Renal cortical epithelial cell (primary cell): ENCODE results near the gene NSG2. TPM values are rescaled to one million over a fixed set of nuclear protein-coding genes. Genes with fewer than 3 reads are reported as not detected.

Source experiments
- DNase-seq: peaks from one replicate; pipeline ENCODE4 v3.0.0-alpha.2; 2011; ENCODE audit warnings: low read depth
- total RNA-seq: library from RNA; depleted of rRNA; stranded (reverse); fragments of >200 nt; gene quantifications from 2 replicates; pipeline ENCODE4 v1.2.3, GENCODE V29; 2014

NSG2 gene
- total RNA-seq, 1 donor from 2014 or later = 0.15 TPM

DNA sequence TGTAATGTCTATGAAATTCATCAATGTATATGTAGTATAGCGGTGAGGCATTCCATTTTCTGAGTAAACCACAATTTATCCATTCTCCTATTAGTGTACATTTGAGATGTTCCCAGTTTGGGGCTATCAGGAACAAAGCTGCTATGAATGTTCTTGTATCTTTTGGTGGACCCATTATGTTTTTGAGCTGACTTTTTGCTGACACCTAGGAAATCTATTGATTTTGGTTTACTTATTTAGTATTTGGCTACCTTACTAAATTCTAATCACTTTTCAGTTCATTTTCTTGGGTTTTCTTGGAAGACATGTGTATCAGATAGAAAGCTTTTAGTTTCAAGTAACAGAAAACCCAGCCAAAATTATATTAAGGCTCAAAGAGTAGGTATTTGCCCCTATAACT is 13.7 kb downstream of the NSG2 start:
- DNase-seq = no peak

DNA sequence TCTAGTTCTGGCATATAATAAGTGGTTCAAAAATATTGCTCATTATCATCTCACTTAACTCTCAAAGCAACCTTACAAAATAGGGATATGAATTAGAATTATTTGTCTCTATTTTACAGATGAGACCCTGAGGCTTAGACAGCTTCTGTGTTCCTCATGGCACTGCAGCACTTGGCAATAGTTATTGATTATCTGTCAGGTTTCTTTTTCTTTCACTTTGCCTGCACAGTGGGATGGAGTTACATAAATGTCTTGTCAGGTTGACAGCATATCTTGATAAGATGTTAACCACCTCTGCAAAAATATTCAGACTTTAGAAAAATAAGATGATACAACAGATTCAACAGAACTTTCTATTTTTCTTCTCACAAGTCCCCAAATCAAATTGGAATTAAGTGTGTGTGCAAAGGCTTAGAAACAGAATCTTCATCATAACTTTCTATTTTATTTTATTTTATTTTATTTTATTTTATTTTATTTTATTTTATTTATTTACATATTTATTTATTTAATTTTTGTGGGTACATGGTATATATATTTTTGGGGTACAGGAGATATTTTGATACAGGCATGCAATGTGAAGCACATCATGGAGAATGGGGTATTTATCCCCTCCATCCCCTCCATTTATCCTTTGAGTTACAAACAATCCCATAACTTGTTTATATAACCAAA is 17.7 kb downstream of the NSG2 start:
- DNase-seq = no peak

DNA sequence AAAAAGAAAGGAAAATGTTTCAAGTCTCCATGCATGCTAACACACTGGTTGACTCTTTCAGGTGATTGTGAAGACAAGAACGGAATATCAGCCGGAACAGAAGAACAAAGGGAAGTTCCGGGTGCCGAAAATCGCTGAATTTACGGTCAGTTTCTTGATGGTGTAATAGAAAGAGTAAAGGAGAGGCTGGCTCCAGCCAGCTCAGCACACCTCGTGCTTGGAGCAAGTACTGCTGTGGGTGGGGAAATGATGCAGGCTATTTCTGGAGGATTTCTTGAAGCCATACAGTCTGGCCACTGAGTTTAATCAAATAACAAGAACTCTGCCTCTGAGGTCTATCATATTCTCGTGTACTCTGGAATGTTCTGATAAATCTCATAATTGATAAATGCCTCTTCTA is 18.7 kb downstream of the NSG2 start:
- DNase-seq = no peak

DNA sequence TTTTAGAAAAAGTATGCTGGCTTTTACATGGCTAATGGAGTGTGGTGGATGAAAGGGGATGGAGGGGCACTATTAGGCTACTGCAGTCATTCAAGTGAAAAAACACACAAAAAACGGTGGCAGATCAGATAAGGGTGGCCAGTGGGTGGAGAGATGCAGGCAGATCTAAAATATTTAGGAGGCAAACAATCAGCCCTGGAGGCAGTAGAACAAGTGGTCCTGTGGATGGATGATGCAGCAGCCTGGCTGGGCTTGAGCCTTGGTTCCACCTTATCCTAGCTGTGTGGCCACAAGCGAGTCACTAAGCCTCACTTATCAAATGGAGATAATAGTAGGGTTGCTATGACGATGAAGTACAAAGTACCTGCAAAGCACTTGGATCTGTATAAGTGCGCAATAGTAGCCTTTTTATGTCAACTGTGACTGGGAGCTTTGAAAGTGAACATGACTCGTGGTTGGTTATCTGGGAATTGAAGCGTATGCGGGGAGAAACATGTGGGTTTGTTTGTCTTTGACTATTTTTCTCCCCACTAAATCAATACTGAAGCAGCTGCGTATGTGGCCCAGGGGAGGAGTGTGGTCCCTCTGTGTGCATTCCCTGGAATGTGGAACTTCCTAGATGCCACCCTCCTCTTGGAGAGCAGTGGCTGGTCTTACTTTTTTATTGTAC is 20.2 kb downstream of the NSG2 start:
- DNase-seq = no peak

DNA sequence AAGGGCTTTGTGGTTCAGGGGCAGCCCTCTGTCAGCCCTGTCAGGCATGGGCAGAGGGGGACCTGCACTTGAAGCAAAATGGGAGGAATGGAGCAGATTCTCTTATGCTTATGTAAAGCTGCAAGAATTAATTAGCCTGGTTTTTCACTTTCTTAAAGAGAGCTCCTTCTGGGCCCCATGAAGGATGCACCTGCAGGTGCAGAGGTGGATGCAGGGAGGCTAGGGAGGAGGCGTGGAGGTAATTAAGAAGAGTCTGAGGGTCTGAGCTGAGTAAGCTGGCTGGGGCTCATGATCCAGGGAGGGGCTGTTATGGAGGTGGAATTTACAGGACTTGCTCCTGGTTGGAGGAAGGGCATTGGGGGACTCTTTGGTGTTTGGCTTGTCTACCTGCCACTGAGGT is 22.0 kb downstream of the NSG2 start:
- no peak for DNase-seq

DNA sequence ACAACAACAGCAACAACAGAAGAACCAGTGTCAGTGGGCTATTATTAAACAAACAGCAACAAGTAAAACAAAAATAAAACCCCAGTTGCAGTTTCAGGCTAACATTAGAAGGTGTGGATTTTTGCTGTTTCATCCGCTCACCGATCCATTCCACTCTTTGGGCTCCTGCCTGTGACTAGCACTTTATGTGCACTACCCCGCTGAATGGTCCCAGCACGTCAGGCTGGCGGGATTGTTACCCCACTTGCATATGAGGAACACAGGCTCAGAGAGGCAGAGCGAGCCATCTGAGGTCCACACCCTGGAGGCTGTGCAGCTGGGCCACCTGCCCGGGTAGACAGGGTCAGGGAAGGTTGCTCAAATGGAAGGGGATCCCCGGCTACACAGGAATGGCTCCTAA is 26.0 kb downstream of the NSG2 start:
- DNase-seq = no peak

DNA sequence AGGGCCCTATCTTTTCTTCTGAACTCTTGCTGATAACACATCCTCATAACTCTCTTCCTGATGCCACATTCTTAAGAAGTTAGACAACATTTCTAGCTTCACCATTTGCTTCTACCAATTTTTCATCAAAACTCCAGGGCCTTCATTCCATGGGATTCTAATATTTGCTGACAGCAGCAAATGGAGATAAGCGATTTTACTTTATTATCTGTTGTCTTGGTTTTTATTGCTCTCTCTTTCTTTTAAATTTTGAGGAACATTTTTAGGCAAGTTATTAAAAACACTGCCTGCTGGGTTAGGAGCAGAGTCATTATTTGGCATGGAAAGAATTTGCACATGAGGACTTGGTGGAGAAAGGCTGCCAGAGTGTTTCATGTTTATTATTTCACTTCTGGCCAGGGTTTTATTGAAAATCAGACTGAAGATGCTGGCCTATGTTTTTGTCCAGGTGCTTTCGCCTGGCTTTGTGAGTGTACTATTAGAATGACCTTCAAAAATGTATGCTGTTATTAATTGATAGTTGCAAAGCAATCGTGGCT is 27.7 kb downstream of the NSG2 start:
- no peak for DNase-seq

DNA sequence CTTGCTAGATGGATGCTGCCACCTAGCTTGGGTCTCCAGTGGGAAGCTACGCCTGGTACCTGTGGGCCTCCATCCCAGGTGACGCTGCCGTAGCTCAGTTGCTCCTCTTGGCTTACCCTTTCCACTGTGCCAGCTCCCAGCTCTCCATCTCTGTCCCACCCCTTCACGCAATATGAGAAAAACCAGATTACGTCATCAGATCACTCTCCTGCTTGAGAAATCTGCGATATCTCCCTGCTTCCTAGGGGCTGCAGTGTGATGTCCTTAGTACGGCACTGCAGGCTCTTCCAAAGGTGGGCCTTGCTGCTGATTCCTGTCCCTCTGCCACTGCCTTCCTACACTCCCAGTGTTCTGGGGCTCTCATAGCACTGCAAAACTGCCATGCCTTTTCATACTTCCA is 28.9 kb downstream of the NSG2 start:
- no peak for DNase-seq

DNA sequence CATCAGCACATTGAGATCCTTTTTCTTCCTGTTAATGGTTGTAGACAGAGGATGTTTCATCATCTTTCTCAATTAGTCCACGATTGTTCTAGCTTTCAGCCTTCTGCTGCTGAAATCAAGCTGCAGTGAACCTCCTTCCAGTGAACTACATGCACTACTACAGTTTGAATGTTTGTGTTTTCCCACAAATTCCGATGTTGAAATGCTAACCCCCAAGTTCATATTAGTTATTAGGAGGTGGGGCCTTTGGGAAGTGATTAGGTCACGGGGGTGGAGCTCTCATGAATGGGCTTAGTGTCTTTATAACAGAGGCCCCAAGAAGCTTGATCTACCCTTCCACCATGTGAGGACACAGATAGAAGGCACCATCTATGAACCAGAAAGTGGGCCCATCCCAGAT is 32.9 kb downstream of the NSG2 start:
- no peak for DNase-seq

DNA sequence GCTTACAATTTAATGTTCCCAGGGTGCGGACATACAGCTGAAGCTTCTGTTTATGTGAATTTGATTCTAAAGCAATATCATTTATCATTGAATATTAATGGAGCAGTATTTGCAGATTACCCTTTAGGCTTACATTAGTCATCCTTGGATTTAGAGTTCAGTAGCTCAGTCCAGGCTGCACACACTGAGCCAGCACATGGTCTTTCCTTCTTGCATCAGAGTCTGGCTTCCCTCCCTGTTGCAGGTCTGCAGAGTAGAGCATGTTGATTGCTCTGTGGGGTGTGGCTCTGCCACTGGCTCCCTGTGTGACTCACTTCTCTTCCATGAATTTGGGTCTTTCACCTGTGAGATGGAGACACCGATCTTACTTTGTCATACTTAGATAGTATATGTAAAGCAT is 36.8 kb downstream of the NSG2 start:
- DNase-seq = no peak

DNA sequence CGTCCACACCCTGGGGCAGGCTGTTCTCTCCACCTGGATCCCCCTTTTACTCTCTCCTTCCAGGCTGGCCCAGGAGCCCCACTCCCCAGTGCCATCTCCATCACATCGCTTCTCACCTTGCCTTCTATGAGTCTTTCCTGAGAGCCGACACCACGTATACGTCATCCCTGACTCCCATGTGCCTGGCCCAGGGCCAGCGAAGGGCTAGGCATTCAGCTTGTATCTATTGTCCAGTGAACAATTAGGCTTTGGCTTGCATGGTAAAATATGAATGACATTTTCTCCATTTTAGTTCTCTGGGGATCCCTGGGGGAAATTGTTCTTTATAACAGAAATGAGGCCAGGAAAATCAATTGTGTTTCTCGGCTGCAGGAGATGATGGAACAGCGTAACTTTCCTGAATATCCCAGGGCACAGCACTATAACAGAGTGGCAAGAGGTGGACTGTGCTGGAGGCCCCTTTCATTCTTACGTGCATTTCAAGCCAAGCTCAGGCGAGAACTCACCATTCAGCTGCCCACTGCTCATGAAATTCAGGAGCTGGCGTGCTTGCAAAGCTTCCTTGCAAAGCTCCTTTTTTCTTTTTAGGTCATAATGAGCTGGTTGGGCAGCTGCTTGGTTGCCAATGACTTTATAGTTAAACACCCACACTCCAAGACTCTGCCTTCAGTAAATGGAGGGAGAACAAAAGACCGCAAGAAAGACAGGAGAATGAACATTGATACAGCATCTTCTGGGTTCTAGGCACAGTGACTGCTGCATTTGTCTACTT is 37.7 kb downstream of the NSG2 start:
- DNase-seq = no peak

DNA sequence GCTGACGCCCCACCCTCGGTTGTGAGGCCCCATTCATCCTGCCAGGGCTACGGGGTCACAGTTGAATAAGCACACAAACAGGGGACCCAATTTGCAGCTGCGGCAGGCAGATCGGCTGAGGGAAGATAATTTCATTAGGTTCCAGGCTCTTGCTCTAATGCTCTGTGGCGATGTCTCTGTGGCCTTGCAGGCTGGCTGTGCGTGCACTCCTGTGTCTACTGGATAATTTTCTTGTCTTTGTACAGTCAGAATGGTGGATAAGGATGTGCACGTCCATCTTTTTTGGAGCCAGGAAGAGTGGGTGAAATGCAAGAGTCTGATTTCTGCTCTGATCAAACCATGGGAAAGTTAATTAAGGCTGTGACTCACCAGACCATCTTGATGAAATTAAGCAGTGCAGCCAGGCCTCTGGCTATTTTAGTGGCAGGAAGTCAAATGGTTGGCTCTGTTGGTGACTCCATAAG is 39.2 kb downstream of the NSG2 start:
- no peak for DNase-seq

DNA sequence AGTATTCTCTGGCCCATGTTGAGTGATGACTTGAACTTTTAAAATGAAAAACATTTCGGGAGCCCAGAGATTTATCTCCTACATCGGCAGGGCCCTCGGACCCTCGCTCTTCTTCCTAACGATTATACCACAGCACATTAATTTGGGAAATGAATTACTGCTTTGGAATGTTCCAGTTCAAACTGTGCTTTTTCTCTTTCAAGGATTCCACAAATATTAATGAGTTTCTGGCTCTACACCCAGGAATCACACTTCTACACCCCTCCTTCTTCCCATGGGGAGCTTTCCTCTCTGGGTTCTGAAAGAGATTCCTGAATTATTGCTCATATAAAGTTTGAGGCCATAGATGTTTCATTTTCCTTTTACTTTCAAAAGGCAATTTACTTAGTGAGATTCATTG is 41.2 kb downstream of the NSG2 start:
- DNase-seq = no peak

DNA sequence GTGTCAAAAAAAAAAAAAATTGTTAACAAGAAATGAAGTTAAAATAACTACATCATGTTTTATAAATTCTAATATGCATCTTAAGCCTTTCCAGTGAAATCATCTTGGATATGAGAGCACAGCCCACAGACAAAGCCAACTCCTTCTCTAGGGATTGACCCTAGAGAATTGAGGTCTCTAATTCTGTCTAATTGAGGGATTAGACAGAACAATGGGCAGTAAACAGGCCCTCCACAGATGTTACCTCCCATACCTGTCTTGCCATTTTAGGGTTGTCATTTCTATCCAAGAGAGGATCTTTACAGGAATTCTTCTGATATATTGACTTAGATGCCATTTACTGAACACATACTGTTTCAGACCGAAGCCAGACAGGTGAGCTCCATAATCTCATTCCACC is 42.3 kb downstream of the NSG2 start:
- DNase-seq = no peak

DNA sequence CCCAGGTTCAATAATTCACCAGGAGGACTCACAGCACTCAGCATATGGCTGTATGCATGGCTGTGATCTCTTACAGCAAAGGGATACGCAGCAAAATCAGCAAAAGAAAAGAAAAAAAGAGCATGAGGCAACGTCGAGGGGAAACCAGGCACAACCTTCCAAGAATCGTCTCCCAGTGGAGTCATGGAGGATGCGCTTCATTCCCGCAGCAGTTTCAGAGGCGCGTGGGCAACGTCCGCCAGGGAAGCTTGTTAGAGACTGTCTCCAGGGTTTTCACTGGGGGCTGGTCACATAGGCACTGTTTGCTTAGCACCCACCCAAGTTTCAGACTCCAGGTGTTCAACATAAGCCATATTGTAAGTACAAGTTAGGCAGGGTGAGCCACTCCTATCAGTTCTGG is 44.6 kb downstream of the NSG2 start:
- no peak for DNase-seq

DNA sequence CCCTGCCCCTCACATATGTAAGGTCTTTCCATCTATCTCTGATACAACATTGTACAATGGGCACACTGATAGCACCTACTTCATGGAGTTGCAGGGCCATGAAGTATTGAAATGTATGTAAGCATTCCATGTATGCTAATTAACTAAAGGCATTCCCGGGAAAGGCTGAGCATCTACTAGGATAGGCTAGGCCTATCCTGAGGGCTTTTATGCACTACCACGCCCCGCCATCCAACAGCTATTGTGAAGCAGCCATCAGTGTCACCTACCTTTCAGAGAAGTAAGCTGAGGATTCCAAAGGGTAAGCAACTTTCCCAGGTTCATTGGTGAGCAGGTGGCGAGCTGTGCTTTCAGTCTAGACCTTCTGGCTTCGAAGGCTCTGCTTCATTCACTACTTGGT is 47.6 kb downstream of the NSG2 start:
- no peak for DNase-seq

DNA sequence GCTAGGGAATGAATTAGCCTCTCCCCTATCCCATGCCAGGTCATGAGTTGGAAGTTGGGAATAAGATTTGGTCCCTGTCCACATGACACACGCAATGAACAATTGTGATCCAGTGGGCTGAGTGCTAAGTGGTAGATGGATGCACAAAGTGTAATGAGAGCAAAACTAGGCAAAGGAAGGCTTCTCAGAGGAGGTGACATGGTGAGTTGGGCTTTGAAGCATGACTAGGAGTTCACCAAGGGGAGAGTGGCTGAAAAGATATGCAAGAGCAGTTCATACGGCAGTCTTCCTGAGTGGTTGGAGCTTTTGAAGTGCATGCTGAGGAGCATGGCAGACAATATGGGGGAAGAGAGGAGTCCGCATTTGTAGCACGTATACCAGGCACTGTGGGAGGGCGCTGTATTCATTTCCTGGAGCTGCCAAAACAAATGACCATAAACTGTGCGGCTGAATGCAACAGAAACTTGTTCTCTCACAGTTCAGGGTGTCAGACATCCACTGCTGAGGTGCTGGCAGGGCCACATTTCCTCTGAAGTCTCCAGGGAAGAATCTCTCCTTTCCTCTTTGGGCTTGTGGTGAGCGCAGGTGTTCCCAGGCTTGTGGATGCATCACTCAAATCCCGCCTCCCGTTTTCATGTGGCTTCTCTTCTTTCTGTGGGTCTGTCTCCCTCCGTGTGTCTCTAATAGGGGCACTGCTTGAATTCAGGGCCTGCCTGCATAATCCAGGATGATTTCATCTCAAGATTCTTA is 49.5 kb downstream of the NSG2 start:
- DNase-seq = no peak

DNA sequence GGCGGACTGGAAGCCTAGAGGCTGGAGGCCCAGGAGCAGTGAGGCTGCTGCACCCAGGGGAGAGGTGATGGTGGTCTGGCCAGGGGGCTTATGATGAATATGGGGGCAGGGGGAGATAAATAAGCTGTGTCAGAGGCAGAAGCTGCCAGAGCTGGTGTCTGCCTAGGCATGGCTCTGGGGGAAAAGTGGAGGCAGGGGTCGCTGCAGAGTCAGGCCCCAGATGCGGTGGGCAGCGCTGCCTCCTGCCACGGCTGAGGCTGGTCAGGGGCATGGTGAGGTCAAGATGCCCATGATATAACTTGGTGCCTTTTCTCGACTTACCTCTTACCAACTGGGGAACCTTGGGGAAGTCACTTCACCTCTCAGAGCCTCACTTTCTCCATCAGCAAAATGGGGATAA is 51.1 kb downstream of the NSG2 start:
- DNase-seq = no peak

DNA sequence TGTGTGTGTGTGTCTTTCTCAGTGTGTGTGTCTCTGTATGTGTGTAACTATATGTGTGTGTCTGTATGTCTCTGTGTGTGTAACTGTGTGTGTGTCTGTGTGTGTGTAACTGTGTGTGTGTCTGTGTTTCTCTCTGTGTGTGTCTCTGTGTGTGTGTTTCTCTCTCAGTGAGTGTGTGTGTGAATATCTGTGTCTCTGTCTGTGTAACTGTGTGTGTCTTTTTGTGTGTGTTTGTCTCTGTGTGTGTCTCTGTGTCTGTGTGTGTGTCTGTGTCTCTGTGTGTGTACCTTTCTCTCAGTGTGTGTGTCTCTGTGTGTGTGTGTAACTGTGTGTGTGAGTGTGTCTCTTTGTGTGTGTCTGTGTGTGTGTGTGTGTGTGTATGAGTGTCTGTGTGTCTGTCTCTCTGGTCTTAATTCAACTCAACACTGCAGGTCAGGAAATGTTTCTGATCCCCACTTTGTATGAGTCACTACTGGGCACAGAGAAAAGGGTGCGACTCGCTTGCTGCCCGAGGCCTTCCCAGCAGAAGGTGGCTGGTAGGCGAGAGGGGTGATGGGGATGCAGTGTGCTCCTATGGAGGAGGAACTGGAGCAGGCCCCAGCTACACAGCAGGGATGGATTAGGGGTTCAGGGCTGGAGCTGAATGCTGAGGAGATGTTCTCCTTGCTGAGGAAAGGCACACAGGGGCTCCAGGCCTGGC is 52.1 kb downstream of the NSG2 start:
- no peak for DNase-seq

DNA sequence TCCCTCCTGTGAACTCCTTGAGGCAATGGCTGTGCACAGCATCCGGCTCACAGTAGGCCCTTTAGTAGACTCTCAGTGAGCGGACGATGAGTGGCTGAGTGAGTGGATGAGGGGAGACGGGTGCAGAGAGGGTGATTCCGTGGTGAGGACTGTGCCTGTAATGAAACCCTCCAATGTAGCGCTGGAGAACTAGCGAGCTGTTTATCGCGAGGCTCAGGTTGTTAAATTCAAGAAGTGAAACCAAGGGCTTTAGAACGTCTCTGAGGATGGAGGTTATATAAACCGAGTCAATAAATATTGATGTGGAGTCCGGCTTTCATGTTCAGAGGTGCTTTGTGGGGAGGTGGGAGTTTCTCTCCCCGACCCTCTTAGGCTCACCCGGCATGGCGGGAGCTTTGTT is 53.2 kb downstream of the NSG2 start:
- no peak for DNase-seq

DNA sequence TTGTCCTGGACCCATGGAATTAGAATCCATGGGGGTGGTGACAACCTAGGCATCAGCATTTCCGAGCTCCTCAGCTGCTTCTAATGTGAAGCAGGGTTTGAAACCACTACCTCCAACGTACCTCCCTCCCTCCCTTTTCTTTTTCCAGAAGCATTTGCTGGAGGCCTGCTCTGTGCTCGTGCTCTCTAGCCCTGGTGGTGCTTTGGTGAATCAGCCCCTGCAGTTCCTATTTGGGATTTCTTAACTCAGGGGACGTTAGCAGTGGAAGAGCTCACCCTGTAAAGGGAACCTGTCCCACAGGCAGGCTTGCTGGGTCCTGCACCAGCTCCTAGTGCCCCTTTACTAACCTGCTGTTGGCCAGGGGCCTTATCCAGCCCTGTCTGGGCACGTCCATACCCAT is 55.0 kb downstream of the NSG2 start:
- DNase-seq = no peak
